GM18951 (cell line): ENCODE measurements around the gene TIMM50.
"Not testable (repeated sequence)": the region's sequence is repeated elsewhere in the genome, so short reads cannot be mapped to it uniquely, and the experiment has no call there.

Source experiments
- POLR2A ChIP-seq: IDR thresholded peaks from 4 replicates; pipeline ENCODE4 v1.6.1; 2011; ENCODE audit warnings: mild to moderate bottlenecking; ENCODE audit not compliant: insufficient read length, insufficient read depth; ENCODE audit errors: extremely low read depth
- in situ Hi-C: fragments of 300-500 bp; cut with MboI; formaldehyde crosslinking; loops from one replicate; pipeline ENCODE4 v1.12.0; 2022; ENCODE audit warnings: low sequenced_read_pairs, mixed read lengths, inconsistent platforms; ENCODE audit not compliant: unreplicated experiment

TIMM50 gene

DNA sequence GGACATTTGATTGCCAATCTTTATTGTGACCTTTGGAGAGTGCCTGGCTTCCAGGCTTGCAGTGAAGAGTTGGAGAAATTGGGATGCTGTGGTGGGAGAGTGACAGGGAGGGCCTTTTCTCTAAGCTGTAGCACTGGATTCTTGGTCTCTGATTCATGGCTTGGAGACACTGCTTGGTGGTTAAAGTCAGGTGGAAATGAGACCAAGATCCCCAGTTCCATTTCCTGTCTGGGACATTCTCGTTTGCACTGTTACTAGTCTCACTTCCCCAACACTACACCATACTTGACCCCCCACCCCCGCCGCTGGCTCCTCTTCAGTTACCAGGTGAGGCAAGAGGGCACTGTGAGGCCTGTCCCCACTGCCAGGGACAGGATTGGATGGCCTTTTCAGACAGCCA is 32.4 kb upstream of the TIMM50 start:
- in situ Hi-C loops: no loop called here
- no peak for TF ChIP-seq POLR2A

DNA sequence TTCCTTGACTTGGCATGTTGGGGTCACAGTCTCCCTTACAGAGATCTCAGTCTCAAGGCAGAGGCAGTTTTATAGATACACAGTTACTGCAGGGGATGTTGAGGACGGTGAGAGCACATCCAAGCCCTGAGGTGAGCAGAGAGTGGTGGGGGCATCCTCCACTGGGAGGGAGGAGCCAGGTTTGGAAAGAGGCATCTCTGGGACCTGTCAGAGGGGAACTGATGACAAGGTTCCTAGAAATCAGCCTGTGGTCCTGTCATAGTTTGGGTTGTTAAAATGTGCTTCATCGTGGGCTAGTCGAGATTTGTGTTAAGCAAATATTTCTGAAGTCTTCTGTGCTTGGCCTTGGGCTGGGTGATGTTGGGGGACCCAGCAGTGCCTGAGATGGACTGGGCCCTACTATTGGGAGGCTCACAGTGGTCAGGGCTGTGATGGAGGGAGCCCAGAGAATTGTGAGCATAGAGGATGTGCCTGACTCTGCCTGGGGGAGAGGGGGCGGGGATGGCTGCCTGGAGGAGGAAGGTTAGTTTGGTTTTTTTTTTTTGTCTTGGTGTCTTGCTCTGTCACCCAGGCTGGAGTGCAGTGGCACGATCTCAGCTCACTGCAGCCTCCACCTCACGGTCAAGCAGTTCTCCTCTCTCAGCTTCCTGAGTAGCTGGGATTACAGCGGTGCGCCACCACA is 31.4 kb upstream of the TIMM50 start:
- in situ Hi-C loops: no loop called here
- no peak for TF ChIP-seq POLR2A

DNA sequence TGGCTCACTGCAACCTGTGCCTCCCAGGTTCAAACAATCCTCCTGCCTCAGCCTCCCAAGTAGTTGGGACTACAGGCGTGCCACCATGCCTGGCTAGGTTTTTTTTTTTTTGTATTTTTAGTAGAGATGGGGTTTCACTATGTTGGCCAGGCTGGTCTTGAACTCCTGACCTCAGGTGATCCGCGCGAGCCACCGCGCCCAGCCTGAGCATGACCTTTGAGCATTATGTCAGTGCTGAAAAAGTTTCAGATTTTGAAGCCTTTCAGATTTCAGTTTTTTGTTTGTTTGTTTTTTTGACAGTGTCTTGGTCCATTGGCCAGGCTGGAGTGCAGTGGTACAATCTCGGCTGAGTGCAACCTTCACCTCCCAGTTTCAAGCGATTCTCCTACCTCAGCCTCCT is 29.4 kb upstream of the TIMM50 start:
- in situ Hi-C loops: not testable (repeated sequence)

GRCh38 chr19:39463403-39463802 is 17.2 kb upstream of the TIMM50 start:
- TF ChIP-seq POLR2A: no peak
- in situ Hi-C loops: no loop called here

DNA sequence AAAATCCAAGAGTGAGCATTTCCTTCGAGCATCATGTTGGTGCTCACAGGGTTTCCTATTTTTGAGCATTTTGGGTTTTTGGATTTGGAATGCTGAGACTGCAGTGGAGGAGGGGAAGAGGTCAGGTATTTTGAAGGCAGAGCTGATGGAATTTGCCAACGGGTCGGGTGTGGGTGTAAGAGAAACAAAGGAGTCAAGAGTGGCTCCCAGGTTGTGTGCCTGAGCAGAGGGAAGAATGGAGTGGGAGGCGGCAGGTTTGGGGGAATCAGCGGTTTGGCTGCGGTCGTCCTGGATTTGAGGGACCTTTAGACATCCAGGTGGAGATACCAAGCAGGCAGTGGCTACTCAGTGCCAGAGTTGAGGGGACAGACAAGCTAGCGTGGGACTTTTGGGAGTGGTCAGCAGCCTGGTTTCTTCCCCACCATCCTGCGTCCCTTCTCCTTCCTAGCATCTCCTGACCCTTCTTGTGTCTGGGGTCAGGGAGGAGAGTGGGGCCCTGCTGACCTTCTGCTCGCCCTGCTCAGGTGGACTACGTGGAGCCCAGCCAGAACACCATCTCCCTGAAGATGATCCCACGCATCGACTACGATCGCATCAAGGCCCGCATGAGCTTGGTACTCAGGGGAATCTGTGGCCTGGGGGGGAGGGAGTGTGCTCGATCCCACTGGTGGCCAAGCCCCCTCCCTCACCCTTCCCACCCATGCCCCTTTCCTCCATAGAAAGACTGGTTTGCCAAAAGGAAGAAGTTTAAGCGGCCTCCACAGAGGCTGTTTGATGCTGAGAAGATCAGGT is 14.5 kb upstream of the TIMM50 start:
- in situ Hi-C loops: no loop called here

GRCh38 chr19:39467941-39468340 is 12.7 kb upstream of the TIMM50 start:
- in situ Hi-C loops: no loop called here
- no peak for TF ChIP-seq POLR2A

More for the DNA sequence above, 14.5 kb upstream of the TIMM50 start:
- no peak for TF ChIP-seq POLR2A

- in situ Hi-C loops: no loop called here
- no peak for TF ChIP-seq POLR2A
These were observed 11.6 kb upstream of the TIMM50 start for GRCh38 chr19:39469036-39469435.

GRCh38 chr19:39469567-39469966 is 11.1 kb upstream of the TIMM50 start:
- TF ChIP-seq POLR2A: no peak
- in situ Hi-C loops: no loop called here

DNA sequence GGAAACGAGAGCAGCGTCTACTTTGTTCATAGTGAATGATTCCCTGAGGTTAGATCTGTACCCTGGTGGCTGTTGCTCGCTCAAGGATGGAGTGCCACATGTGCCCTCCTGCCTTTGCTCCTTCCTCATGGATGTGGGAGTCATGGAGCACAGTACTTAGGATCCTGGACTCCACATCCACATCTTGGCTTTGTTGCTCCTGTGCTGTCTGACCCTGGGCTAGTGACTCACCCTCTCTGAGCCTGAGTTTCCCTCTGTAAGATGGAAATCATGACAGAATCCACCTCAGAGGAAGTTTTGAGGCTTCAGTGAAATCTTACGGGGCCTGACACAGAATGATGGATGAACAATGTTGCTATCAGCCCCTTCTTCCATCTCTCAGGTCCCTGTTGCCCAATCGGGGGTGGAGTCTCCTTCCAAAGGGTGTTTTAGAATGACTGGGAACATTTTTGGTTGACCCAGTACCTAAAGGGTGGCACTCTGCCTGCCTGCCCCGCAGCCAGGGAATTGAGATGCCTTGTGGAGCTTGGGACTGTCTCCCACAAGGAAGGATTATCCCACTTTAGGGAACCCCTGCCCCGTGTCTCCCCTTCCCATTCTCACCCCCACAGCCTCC is 9.8 kb upstream of the TIMM50 start:
- in situ Hi-C loops: no loop called here
- TF ChIP-seq POLR2A: no peak

DNA sequence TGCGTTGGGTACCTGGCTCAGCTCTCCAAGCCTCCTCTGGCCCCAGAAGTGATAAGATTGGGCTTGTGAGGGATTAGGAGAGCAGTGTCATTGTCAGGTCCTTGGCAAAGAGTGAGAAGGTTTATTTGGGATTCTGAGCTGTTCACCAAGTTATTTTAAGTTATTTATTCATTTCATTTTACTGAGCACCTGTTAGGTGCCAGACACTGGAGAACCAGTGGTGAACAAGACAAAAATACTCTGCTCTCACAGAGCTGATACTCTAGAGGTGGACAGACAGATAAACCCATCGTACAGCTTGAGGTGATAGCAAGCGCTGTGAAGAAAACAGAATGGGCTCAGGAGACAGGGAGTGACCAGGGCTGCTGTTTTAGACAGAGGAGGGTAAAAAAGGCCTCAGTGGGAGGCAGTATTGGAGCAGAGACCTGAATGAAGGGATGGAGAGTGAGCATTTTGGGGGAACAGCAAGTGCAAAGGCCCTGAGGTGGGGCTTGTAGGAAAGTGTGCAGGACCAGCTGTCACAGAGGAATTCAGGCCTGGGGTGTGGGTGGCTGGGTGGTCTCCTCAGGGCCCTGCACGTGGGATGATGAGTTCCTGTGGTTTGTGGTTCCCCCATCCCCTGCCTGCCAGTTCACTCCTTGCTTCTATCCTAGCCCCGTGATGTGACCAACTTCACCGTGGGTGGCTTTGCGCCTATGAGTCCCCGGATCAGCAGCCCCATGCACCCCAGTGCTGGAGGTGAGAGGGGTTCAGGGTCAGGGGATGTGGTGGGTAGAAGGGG is 8.7 kb upstream of the TIMM50 start:
- TF ChIP-seq POLR2A: no peak
- in situ Hi-C loops: no loop called here

- in situ Hi-C loops: no loop called here
- no peak for TF ChIP-seq POLR2A
These were observed 7.7 kb upstream of the TIMM50 start for GRCh38 chr19:39472746-39473442.

DNA sequence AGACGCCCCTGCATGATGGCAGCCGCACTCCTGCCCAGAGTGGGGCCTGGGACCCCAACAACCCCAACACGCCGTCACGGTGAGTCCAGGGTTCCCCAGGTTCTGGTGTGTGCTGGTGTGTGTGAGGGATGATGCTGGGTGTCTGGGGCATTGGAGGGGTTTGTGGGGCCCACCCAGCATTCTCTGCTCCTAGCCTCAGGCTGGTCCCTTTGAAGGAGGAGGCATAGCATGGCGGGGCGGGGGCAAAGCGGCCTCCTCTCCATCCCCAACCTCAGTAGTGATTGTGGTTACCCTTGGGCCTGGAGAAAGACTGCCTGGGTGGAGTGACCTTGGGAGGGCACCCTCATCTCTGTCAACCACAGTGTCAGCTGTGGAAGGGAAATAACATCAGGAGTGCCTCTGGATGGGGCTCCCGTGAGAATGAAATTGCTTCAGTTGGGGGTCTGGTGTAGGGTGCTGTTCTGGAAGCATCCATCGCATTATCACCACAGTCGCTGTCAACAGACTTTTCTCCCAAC is 7.1 kb upstream of the TIMM50 start:
- TF ChIP-seq POLR2A: no peak
- in situ Hi-C loops: no loop called here

GRCh38 chr19:39474139-39474620 is 6.5 kb upstream of the TIMM50 start:
- in situ Hi-C loops: no loop called here
- no peak for TF ChIP-seq POLR2A

DNA sequence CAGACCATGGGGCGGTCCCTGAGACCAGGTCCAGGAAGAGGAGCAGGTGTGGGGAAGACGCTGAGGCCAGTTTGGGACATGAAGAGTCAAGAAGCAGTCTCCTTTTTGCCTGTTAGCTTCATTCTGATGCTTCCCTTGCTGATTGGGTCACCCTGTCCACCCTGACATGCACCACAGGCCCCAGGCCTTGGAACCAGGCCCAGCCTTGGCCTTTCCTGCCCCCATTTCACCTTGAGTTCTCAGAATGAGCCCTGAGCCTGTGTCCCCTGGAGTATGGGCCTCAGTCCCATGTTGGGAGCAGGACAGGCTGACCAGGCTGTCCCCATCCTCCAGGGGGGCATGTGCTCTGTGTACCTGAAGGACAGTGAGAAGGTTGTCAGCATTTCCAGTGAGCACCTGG is 4.9 kb upstream of the TIMM50 start:
- no peak for TF ChIP-seq POLR2A
- in situ Hi-C loops: no loop called here

- in situ Hi-C loops: not testable (repeated sequence)
These were observed 1.3 kb upstream of the TIMM50 start for GRCh38 chr19:39479319-39479801.
